PFSK-1 (cell line): ENCODE results near the gene FAM24B.

ENCODE experiments used
- POLR2AphosphoS5 ChIP-seq: IDR thresholded peaks from 2 replicates; pipeline ENCODE4 v1.6.1; 2012; ENCODE audit warnings: low read depth, mild to moderate bottlenecking, control low read depth, low read length, moderate library complexity
- SIN3A ChIP-seq: IDR thresholded peaks from 2 replicates; pipeline ENCODE4 v1.6.1; 2012; ENCODE audit warnings: mild to moderate bottlenecking, low read length, moderate library complexity, borderline replicate concordance; ENCODE audit not compliant: insufficient read depth
- TAF1 ChIP-seq: IDR thresholded peaks from 2 replicates; pipeline ENCODE4 v1.6.1; 2012; ENCODE audit warnings: low read length, control low read depth, borderline replicate concordance; ENCODE audit not compliant: insufficient read depth

GRCh38 chr10:122853665-122854313 is 25.6 kb downstream of the FAM24B start:
- TF ChIP-seq TAF1 (no peak), POLR2AphosphoS5 (no peak), SIN3A (no peak)
